Psoas muscle (tissue), 8 donors: ENCODE results near the gene AKR7A3. TPM values are rescaled to one million over a fixed set of nuclear protein-coding genes. Genes with fewer than 3 reads are reported as not detected.
A peak's percentile ranks its signal among the peaks of the same experiment; 100 is the strongest.
"Not testable (repeated sequence)": the region's sequence is repeated elsewhere in the genome, so short reads cannot be mapped to it uniquely, and the experiment has no call there.

ENCODE experiments used
- ATAC-seq, 4 donors: fragments of 200-7000 bp; cut with Tn5 transposase; one replicate each; pipeline ENCODE4 v1.9.1; 2020; ENCODE audit warnings: moderate library complexity in 3 of 4, mild to moderate bottlenecking in 2 of 4
- DNase-seq, 2 donors: peaks; one replicate each; pipeline ENCODE4 v3.0.0-alpha.2; 2020
- H3K27ac ChIP-seq: fragments of 200-600 bp; one replicate; pipeline ENCODE4 v1.8.0; 2022
- H3K27me3 ChIP-seq, 3 donors: fragments of 200-600 bp in 1 of 3; one replicate each; pipeline versions ENCODE4 v1.6.1 to v1.8.0; 2013 to 2022; ENCODE audit warnings: low read length in 2 of 3, mild to moderate bottlenecking in 2 of 3, moderate library complexity in 1 of 3; ENCODE audit not compliant: insufficient read depth in 3 of 3
- H3K36me3 ChIP-seq, 2 donors: fragments of 200-600 bp in 1 of 2; one replicate each; pipeline versions ENCODE4 v1.6.1 to v1.8.0; 2013 to 2022; ENCODE audit warnings: low read depth in 1 of 2, mild to moderate bottlenecking in 1 of 2, moderate library complexity in 1 of 2; ENCODE audit not compliant: insufficient read depth in 1 of 2
- H3K4me1 ChIP-seq: fragments of 200-600 bp; one replicate; pipeline ENCODE4 v1.8.0; 2022
- H3K4me3 ChIP-seq: fragments of 200-600 bp; one replicate; pipeline ENCODE4 v1.8.0; 2022; ENCODE audit warnings: mild to moderate bottlenecking
- H3K9me3 ChIP-seq: fragments of 200-600 bp; one replicate; pipeline ENCODE4 v1.8.0; 2022
- WGBS, 3 donors: extraction: QIAGEN DNeasy Blood & Tissue Kit; methylation state at CpG; one replicate each; pipeline versions ENCODE4 v1.1.6 to v1.1.7; 2013; 5-methylcytosine and 5-hydroxymethylcytosine counted together
- intact Hi-C, 2 donors: fragments of 100-400 bp; cut with DNase I; formaldehyde crosslinking; loops; one replicate each; pipeline versions ENCODE4 v1.11.0 to v1.14.2; 2022
- polyA plus RNA-seq, 3 donors: library from polyadenylated mRNA; stranded (reverse); fragments of 200-250 nt; gene quantifications; one replicate each; pipeline ENCODE4 v1.2.3, GENCODE V29; 2013
- total RNA-seq, 4 donors: library from RNA; stranded (reverse); fragmentation: NEBNext Ultra II Directional in 2 of 4; extraction: Animal tissue kit (Norgen Biotek cat#: 25700) in 2 of 4; gene quantifications; one replicate each; pipeline versions ENCODE4 v1.2.1 to v1.2.4, GENCODE V29; 2021 to 2023
- TF ChIP-seq, protein P1 (sequence below): fragments of 200-600 bp; IDR thresholded peaks from one replicate; pipeline ENCODE4 v1.8.0; 2022; ENCODE audit warnings: antibody characterized with exemption
- donor health status: healthy with polysubstance abuse.
- donor health status: DM: no; HTN: no; CAD: no; lungs with moderate emphysema.
- donor health status: Bipolar disorder and iron deficiency.
- donor health status: healthy.
- donor health status: DM: yes; HTN: yes; CAD: no.
- donor health status: DM: no; HTN: no; CAD: no.
- donor health status: DM: no; HTN: no; CAD: no.
- donor health status: DM: yes; HTN: yes; CAD: no.

Gene AKR7A3
- total and polyA plus RNA-seq, 7 donors = 0.15 to 0.42 (median 0.34) TPM; not detected in 1

DNA sequence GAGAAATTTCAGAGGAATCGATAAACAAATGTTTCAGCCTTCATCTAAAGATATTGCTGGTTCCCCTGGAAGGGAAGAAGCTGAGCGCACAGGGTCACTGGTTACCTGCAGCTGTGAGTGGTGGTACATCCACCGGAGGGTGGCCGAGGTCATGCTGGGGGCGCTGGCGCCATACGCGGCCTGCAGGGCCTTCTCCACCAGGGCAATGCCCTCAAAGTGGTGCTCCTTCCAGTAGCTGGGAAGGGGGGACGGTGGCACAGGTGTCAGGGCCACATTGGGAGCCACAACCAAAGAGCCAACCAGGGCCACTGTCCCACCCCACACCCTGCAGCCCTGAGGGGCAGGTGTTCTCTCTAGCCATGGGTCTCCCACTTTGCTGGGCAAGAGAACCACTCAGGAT is 4.7 kb downstream of the AKR7A3 start:
- no peak for ATAC-seq
- H3K27me3 ChIP-seq = no peaks in the 10 kb centered on the region
- intact Hi-C loops = no loop called here
- no peaks in the 10 kb centered on the region for H3K36me3 ChIP-seq
- H3K4me1 ChIP-seq = peaks cover under 1% of the 10 kb centered on the region
- no peaks in the 10 kb centered on the region for H3K9me3 ChIP-seq
- TF ChIP-seq, protein P1, sequence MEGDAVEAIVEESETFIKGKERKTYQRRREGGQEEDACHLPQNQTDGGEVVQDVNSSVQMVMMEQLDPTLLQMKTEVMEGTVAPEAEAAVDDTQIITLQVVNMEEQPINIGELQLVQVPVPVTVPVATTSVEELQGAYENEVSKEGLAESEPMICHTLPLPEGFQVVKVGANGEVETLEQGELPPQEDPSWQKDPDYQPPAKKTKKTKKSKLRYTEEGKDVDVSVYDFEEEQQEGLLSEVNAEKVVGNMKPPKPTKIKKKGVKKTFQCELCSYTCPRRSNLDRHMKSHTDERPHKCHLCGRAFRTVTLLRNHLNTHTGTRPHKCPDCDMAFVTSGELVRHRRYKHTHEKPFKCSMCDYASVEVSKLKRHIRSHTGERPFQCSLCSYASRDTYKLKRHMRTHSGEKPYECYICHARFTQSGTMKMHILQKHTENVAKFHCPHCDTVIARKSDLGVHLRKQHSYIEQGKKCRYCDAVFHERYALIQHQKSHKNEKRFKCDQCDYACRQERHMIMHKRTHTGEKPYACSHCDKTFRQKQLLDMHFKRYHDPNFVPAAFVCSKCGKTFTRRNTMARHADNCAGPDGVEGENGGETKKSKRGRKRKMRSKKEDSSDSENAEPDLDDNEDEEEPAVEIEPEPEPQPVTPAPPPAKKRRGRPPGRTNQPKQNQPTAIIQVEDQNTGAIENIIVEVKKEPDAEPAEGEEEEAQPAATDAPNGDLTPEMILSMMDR = no peak
- H3K27ac ChIP-seq = no peak overlapping the region
- no peak for DNase-seq
- WGBS, 3 donors = 95 to 96% (median 96%) methylated on average over 9 of the region's 9 CpGs
- H3K4me3 ChIP-seq = no peak overlapping the region

DNA sequence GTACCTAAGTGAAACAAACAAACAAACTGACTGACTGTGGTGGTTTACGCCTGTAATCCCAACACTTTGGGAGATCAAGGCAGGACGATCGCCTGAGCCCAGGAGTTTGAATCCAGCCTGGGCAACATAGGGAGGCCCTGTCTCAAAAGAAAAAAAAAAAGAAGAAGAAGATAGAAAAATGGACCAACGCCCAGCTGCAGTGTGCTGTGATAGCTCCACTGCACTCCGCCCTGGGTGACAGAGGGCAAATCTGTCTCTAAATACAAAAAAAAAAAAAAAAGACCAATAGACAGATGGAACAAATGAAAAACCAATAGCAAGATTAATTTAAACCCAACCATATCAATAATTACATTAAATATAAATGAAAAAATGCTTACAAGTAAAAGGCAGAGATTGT is 13.9 kb downstream of the AKR7A3 start:
- Histone ChIP-seq H3K4me1 (no peaks in the 10 kb centered on the region), H3K36me3 (no peaks in the 10 kb centered on the region), H3K4me3 (no peak overlapping the region), H3K27ac (no peak overlapping the region), H3K9me3 (no peaks in the 10 kb centered on the region), H3K27me3 (peaks cover 0 to 6% (median 4%) of the 10 kb centered on the region in 3 donors)
- ATAC-seq (no peak), DNase-seq (no peak)
- TF ChIP-seq, protein P1 = no peak
- WGBS, 3 donors = 94 to 96% (median 95%) methylated on average over 5 of the region's 5 CpGs
- intact Hi-C loops = no loop called here

DNA sequence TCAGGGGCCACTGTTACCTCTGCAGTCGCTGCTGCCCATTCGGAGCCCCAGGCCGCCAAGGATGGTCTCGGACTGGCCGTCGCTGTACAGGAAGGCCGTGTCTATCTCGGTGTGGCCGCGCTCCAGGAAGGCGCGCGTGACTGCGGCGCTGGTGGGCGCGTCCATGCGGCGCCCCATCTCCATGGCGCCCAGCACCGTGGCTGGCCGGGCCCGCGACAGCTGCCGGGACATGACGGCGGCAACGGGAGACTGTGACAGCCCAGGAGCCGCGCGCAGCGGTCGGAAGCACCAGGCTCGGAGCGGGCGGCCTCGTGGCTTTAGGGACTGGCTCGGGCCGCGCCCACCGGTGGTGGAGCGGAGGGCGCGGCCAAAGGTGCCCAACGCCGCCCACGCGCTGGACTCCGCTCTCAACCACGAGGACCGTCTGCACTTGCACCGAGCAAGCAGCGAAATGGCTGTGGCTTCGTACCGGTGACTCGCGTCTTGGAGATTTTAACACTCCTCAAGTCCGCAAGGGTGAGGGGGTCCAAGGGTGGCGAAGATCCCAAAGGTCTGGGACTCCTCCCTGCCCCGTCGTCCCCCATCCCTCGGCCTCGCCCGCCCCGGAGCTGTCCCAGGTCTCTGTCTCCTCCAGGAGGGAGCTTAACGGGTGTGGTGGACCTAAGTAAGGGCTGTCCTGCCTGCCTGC is 14.6 kb downstream of the AKR7A3 start:
- H3K36me3 ChIP-seq, intact Hi-C loops, H3K4me1 ChIP-seq, DNase-seq, H3K27ac ChIP-seq, H3K27me3 ChIP-seq, H3K9me3 ChIP-seq: not testable (repeated sequence)
- 16 to 27% (median 25%) methylated on average over 27 to 56 of the region's 66 CpGs for WGBS, 3 donors
- peak; percentile 63 to 81 (median 78) for ATAC-seq
- H3K4me3 ChIP-seq = peak overlapping the region; percentile 32

DNA sequence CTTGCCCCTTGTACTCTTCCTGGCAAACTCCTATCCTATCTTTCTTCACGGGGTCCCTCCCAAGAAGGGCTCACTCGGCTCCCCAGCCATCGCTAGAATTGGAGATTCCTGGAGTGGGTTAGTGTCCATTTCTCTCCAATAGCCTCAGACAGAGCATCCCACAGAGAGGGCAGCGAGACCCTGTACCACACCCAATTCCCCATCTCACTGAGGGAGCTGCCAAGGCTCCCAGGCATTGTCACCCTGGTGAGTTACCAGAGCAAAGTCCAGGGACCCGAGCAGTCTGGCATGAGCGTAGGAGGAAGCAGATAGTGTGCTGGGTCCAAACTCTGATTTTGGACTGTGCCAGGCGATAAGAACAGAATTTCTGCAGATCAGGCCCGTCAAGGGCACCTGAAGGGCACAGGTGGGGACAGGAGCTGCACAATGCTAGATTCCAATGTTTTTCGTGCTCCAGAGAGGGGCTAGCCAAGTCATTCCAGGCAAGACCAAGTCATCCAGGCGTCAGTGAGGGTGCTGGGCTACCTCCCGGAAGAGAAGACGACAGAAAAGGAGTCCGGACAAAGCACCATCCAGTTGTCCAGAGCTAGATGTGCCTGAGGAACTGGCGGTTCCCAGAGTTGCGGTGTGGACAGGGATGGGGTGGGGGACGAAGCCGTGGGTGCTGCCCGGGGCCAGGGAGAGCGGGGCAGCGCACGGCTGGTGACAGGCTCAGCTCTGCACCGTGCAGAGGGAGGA is 15.3 kb downstream of the AKR7A3 start:
- TF ChIP-seq, protein P1 = no peak
- 85% methylated on average over 22 of the region's 22 CpGs for WGBS, 3 donors
- DNase-seq (no peak), ATAC-seq (peak in 1 of 4 donors; percentile 23)
- Histone ChIP-seq H3K4me3 (peak overlapping the region; percentile 32), H3K9me3 (no peaks in the 10 kb centered on the region), H3K27ac (no peak overlapping the region), H3K4me1 (no peaks in the 10 kb centered on the region), H3K27me3 (peaks cover 0 to 6% (median 4%) of the 10 kb centered on the region in 3 donors), H3K36me3 (no peaks in the 10 kb centered on the region)
- intact Hi-C loops = no loop called here

DNA sequence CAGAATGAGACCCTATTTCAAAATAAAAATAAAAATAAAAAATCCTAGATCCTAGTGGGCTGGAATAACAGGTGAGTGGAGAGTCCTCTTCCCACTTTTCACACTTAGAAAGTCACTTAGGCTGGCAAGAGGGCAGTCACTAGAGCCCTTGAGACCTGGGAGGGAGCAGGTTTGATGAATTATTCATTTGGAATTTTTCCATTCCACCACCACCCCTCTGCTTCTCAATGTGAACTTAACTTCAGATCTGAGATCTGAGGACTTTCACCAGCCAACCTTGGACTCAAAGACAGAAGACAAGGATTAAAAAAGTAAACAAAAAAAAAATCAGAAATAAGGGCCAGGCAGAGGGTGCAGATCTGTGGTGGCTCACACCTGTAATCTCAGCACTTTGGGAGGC is 16.5 kb downstream of the AKR7A3 start:
- ATAC-seq = no peak
- Histone ChIP-seq H3K27ac (no peak overlapping the region), H3K4me1 (no peaks in the 10 kb centered on the region), H3K36me3 (no peaks in the 10 kb centered on the region), H3K9me3 (no peaks in the 10 kb centered on the region), H3K27me3 (peaks cover 0 to 6% (median 4%) of the 10 kb centered on the region in 3 donors), H3K4me3 (no peak overlapping the region)
- TF ChIP-seq, protein P1 = no peak
- DNase-seq = no peak
- intact Hi-C loops = no loop called here

DNA sequence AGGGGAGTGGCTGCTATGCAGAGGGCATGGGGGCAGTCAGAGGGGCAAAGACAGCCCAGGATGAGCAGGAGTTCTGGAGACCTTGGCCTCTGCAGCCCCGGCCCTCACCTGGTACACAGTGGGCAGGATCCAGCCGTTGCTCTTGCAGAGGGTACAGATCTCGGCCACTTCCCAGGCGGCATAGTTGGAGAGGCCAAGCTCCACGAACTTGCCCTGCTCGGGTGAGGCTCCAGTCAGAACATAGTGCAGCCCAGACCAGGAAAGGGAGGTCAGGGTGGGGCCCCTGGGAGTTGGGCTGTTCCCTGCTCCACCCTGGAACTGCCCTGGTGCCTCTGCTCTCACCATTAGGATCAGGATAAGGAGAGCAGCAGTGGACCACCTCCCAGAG is 18.2 kb downstream of the AKR7A3 start:
- H3K4me1 ChIP-seq, H3K27ac ChIP-seq, intact Hi-C loops, H3K27me3 ChIP-seq, DNase-seq, H3K36me3 ChIP-seq, ATAC-seq, H3K4me3 ChIP-seq, H3K9me3 ChIP-seq: not testable (repeated sequence)
- 83 to 92% (median 87%) methylated on average over 6 of the region's 6 CpGs for WGBS, 3 donors

DNA sequence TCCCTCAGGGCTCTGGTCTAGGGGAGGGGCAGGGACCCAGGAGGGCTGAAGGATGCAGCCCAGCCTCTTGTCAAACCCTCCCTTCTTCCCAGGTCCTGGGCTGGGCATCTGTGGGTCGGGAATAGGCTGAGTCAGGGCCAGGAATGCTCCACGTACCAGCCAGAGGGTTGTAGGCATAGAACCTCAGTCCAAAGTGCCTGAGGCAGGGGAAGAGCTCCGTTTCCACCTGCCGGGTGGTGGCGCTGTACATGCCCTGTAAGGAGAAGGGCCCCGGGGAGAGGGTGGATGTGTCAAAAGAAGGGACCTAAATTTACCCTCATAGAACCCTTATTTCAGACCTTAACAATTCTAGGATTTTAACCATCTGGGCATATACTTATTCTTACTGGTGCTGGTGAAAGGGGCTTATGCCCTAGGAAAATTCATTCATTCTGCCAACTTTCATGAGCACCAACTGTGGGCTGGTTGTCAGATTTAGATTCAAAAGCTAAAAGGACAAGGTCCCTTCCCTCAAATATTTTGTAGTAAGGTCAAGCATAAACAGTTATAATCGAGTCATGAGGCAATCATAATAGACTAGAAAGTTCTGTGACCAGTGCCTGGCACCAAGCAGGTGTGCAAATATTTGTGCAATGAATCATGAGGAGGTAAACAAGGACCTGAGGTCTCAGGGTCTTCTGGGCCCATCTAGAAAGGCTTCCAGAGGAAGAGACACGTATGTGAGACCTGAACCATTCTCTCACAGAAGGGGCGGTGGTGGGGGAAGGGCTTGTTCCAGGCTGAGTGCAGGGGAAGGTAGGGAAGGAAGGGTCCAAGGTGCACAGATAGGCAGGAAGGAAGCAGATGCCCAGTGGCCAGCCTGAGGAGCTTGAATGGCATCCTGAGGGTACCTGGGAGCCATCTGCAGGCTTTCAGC is 18.9 kb downstream of the AKR7A3 start:
- H3K27me3 ChIP-seq, H3K4me1 ChIP-seq, intact Hi-C loops, H3K36me3 ChIP-seq, H3K9me3 ChIP-seq, ATAC-seq, H3K27ac ChIP-seq, DNase-seq, H3K4me3 ChIP-seq: not testable (repeated sequence)
- 62 to 79% (median 78%) methylated on average over 7 to 9 of the region's 9 CpGs for WGBS, 3 donors
